DND-41 (cell line): ENCODE data around the gene GDF11.

Source experiments
- ATAC-seq: fragments of 200-7000 bp; cut with Tn5 transposase; 3 replicates; pipeline ENCODE4 v1.9.1; 2021; ENCODE audit warnings: low read depth; ENCODE audit not compliant: insufficient read depth
- DNase-seq: peaks from one replicate; pipeline ENCODE4 v3.0.0-alpha.2; 2020
- H2AFZ ChIP-seq: 2 replicates; pipeline ENCODE4 v1.6.0; 2012; ENCODE audit warnings: low read depth, low read length
- H3K27ac ChIP-seq: 2 replicates; pipeline ENCODE4 v1.5.1; 2012; ENCODE audit warnings: low read length, inconsistent platforms
- H3K27me3 ChIP-seq: fragments of 200-600 bp; sonication (generic); 2 replicates; pipeline ENCODE4 v1.6.0; 2012; ENCODE audit warnings: low read length, mild to moderate bottlenecking, inconsistent platforms; ENCODE audit not compliant: insufficient read depth, poor library complexity
- H3K36me3 ChIP-seq: 2 replicates; pipeline ENCODE4 v1.5.1; 2012; ENCODE audit warnings: low read length, inconsistent platforms; ENCODE audit not compliant: insufficient read depth
- H3K4me1 ChIP-seq: 2 replicates; pipeline ENCODE4 v1.5.1; 2012; ENCODE audit warnings: mild to moderate bottlenecking, low read length; ENCODE audit not compliant: insufficient read depth
- H3K4me2 ChIP-seq: 2 replicates; pipeline ENCODE4 v1.6.0; 2012; ENCODE audit warnings: mild to moderate bottlenecking, moderate library complexity, low read length, inconsistent platforms; ENCODE audit not compliant: insufficient read depth
- H3K4me3 ChIP-seq, 2 experiments: fragments of 200-600 bp in 1 of 2; shearing (Covaris generic) in 1 of 2; 2 replicates each; pipeline ENCODE4 v1.5.1; 2012 to 2016; ENCODE audit warnings: inconsistent platforms in 2 of 2, low read length in 2 of 2, mild to moderate bottlenecking in 2 of 2, low read depth in 1 of 2, moderate library complexity in 1 of 2
- H3K79me2 ChIP-seq: 2 replicates; pipeline ENCODE4 v1.6.0; 2012; ENCODE audit warnings: low read length, inconsistent platforms; ENCODE audit not compliant: insufficient read depth
- H3K9ac ChIP-seq: 2 replicates; pipeline ENCODE4 v1.6.0; 2012; ENCODE audit warnings: low read depth, mild to moderate bottlenecking, inconsistent platforms, low read length, moderate library complexity
- H3K9me3 ChIP-seq: 2 replicates; pipeline ENCODE4 v1.5.1; 2012; ENCODE audit warnings: low read length, moderate library complexity, mild to moderate bottlenecking, inconsistent platforms; ENCODE audit not compliant: insufficient read depth, severe bottlenecking
- H4K20me1 ChIP-seq: 2 replicates; pipeline ENCODE4 v1.6.0; 2012; ENCODE audit warnings: low read length; ENCODE audit not compliant: insufficient read depth
- EZH2 ChIP-seq: IDR thresholded peaks from 3 replicates; pipeline ENCODE4 v1.6.1; 2012; ENCODE audit warnings: borderline replicate concordance, low read depth, mild to moderate bottlenecking, moderate library complexity, low read length, inconsistent platforms; ENCODE audit not compliant: severe bottlenecking
- TF ChIP-seq, protein P1 (sequence below): IDR thresholded peaks from 2 replicates; pipeline ENCODE4 v1.5.1; 2012; ENCODE audit warnings: borderline replicate concordance, low read length, moderate library complexity, mild to moderate bottlenecking; ENCODE audit not compliant: poor library complexity, severe bottlenecking; ENCODE audit errors: extremely low read depth

GDF11 gene

GRCh38 chr12:55777856-55778255, 34.9 kb downstream of the GDF11 start:
- Histone ChIP-seq H3K27me3 (no peaks in the 10 kb centered on the region), H3K4me3 (no peak overlapping the region), H2AFZ (no peak overlapping the region), H3K9ac (no peak overlapping the region), H4K20me1 (peaks cover 4% of the 10 kb centered on the region; the same call in 1 of the 2 replicates), H3K4me1 (no peaks in the 10 kb centered on the region), H3K9me3 (no peaks in the 10 kb centered on the region), H3K79me2 (peaks cover 23% of the 10 kb centered on the region; the same call in 1 of the 2 replicates), H3K27ac (no peak overlapping the region), H3K36me3 (peaks cover 90% of the 10 kb centered on the region), H3K4me2 (no peak overlapping the region)
- ATAC-seq (no peak), DNase-seq (no peak)
- TF ChIP-seq EZH2: no peak
- TF ChIP-seq, protein P1, sequence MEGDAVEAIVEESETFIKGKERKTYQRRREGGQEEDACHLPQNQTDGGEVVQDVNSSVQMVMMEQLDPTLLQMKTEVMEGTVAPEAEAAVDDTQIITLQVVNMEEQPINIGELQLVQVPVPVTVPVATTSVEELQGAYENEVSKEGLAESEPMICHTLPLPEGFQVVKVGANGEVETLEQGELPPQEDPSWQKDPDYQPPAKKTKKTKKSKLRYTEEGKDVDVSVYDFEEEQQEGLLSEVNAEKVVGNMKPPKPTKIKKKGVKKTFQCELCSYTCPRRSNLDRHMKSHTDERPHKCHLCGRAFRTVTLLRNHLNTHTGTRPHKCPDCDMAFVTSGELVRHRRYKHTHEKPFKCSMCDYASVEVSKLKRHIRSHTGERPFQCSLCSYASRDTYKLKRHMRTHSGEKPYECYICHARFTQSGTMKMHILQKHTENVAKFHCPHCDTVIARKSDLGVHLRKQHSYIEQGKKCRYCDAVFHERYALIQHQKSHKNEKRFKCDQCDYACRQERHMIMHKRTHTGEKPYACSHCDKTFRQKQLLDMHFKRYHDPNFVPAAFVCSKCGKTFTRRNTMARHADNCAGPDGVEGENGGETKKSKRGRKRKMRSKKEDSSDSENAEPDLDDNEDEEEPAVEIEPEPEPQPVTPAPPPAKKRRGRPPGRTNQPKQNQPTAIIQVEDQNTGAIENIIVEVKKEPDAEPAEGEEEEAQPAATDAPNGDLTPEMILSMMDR: no peak

DNA sequence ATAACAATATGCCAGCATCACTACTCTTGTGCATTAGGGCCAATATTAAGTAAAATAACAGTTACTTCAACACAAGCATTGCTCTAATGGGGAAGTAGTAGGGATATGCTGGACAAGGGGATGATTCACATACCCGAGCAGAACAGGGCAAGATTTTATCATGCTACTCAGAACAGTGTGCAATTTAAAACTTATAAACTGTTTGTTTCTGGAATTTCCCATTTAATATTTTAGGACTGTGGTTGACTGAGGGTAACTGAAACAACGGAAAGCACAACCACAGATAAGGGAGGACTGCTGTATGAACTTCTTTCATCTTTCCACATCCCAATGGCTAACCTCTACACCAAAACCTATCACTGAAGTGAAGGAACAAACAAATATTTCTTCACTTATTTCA, 37.8 kb downstream of the GDF11 start:
- H4K20me1 ChIP-seq: no peaks in the 10 kb centered on the region; the same call in 1 of the 2 replicates
- H3K36me3 ChIP-seq: peaks cover 96% of the 10 kb centered on the region
- no peak overlapping the region for H3K9ac ChIP-seq
- TF ChIP-seq EZH2: no peak
- TF ChIP-seq, protein P1: no peak
- ATAC-seq: peak; percentile 40
- peaks cover 17% of the 10 kb centered on the region; the same call in 1 of the 2 replicates for H3K79me2 ChIP-seq
- no peak overlapping the region for H2AFZ ChIP-seq
- no peak overlapping the region for H3K27ac ChIP-seq
- H3K4me2 ChIP-seq: no peak overlapping the region
- no peak overlapping the region for H3K4me3 ChIP-seq
- H3K27me3 ChIP-seq: no peaks in the 10 kb centered on the region
- H3K4me1 ChIP-seq: no peaks in the 10 kb centered on the region
- H3K9me3 ChIP-seq: no peaks in the 10 kb centered on the region
- DNase-seq: no peak

DNA sequence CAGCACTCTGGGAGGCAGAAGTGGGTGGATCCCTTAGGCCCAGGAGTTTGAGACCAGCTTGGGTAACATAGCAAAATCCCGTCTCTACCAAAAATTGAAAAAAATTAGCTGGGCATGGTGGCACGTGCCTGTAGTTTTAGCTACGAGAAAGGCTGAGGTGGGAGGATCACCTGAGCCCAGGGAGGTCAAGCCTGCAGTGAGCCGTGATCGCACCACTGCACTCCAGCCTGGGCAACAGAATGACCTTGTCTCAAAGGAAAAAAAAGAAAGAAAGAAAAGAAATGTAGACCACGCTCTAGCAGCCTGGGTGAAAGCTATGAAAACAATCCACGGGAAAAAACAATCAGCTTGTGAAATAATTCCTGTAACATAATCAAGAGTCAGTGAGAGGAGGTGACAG, 45.6 kb downstream of the GDF11 start:
- H3K36me3 ChIP-seq: peaks cover 85% of the 10 kb centered on the region

More for the DNA sequence above, 45.6 kb downstream of the GDF11 start:
- no peak for ATAC-seq
- Histone ChIP-seq H3K27me3 (no peaks in the 10 kb centered on the region), H3K4me1 (no peaks in the 10 kb centered on the region), H3K27ac (no peak overlapping the region), H2AFZ (no peak overlapping the region), H3K4me2 (no peak overlapping the region), H3K9me3 (no peaks in the 10 kb centered on the region), H3K4me3 (no peak overlapping the region), H3K9ac (no peak overlapping the region), H3K79me2 (peaks cover 4% of the 10 kb centered on the region; the same call in 1 of the 2 replicates), H4K20me1 (no peaks in the 10 kb centered on the region; the same call in none of the 2 replicates)
- TF ChIP-seq EZH2: no peak
- TF ChIP-seq, protein P1: no peak
- DNase-seq: no peak
